Uterus (tissue), 2 donors: ENCODE measurements around the gene UTP20.

Experiments
- POLR2A ChIP-seq, 2 donors: fragments of 450-650 bp; IDR thresholded peaks; one replicate each; pipeline ENCODE4 v1.6.1; 2016; ENCODE audit warnings: antibody characterized with exemption in 2 of 2, mild to moderate bottlenecking in 1 of 2, moderate library complexity in 1 of 2
- TF ChIP-seq, protein P1 (sequence below), 4 experiments: fragments of 200-600 bp in 2 of 4; fragments of 450-650 bp in 2 of 4; sonication (generic) in 2 of 4; IDR thresholded peaks; one replicate each; pipeline ENCODE4 v1.5.1; 2016 to 2019; ENCODE audit warnings: antibody characterized with exemption in 4 of 4, mild to moderate bottlenecking in 2 of 4, moderate library complexity in 1 of 4

DNA sequence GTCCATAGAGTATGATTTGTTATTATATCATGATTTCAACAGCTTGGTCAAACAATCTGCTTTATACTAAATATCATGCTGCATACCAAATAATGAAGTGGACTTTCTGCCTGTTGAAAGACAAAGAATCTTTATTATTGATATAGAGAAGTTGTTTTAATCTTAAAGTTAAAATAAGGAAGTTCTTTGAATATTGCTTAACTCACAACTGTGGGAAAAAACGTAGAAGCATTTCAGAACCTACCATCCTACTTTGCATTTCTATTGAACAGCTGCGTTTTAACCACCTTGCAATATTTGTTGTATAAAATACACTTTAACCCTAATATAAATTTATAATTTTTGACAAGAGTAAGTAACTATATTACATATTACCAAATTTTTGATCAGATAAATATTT is 150.6 kb downstream of the UTP20 start:
- TF ChIP-seq POLR2A (IDR thresholded peaks at IDR 0.05), result no peak
- TF ChIP-seq, protein P1, sequence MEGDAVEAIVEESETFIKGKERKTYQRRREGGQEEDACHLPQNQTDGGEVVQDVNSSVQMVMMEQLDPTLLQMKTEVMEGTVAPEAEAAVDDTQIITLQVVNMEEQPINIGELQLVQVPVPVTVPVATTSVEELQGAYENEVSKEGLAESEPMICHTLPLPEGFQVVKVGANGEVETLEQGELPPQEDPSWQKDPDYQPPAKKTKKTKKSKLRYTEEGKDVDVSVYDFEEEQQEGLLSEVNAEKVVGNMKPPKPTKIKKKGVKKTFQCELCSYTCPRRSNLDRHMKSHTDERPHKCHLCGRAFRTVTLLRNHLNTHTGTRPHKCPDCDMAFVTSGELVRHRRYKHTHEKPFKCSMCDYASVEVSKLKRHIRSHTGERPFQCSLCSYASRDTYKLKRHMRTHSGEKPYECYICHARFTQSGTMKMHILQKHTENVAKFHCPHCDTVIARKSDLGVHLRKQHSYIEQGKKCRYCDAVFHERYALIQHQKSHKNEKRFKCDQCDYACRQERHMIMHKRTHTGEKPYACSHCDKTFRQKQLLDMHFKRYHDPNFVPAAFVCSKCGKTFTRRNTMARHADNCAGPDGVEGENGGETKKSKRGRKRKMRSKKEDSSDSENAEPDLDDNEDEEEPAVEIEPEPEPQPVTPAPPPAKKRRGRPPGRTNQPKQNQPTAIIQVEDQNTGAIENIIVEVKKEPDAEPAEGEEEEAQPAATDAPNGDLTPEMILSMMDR (IDR thresholded peaks at IDR 0.05), result no peak
